ENCODE measurements around the gene HMGN1. TPM values are rescaled to one million over a fixed set of nuclear protein-coding genes. Genes with fewer than 3 reads are reported as not detected.

Gene HMGN1
- polyA plus RNA-seq, 1 of the 3 experiments (the other 2 are of a cell fraction), result 219 TPM

DNA sequence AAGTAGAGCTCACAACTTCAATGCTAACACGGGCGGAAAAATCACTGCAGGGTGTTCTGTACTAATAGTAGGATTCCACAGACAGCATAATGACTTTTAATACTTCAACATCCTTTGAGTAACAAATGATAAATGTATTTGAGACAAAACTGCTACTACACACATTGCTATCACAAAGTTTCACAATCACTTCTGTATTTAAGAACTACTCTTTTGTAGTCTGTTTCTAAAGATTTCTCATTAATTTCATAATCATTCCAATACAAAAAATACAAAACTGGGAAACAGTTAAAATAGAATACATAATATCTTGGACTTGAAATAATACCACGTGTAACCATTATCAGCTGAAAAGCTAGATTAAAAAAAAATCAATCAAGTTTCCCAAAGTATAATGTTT, 2.7 kb downstream of the HMGN1 start:
- H3K79me2 ChIP-seq (ENCODE audit: insufficient read depth), result peaks cover 49% of the 10 kb centered on the region
- DNase-seq, result no peak
- CTCF ChIA-PET, result interaction anchor here (4.5 kb wide), 1 partner anchor 33 kb away, joined by 24 read pairs; the partner anchor contains the start of gene BRWD1
- no peak for TF ChIP-seq FOXJ3 (CRISPR knock-in tag; IDR thresholded peaks at IDR 0.05)
- peaks cover 49% of the 10 kb centered on the region for H4K20me1 ChIP-seq (ENCODE audit: insufficient read depth)
- peaks cover 31% of the 10 kb centered on the region for H3F3A ChIP-seq (replicated peaks; ENCODE audit: insufficient read depth)
- H3K27ac ChIP-seq (ENCODE audit: low read depth in 2 of 2, low read length in 1 of 2), result no peak overlapping the region
- WGBS (ENCODE audit: low lambda C conversion rate), result 36% methylated on average over 3 of the region's 3 CpGs
- POLR2A ChIA-PET, result no interaction called here
- H3K4me1 ChIP-seq (ENCODE audit: control insufficient read depth in 1 of 2, insufficient read depth in 2 of 2, low read depth in 1 of 2, low read length in 1 of 2), result peaks cover 15 to 23% of the 10 kb centered on the region in 2 experiments; a peak in 3 of 4 replicates
- H3K36me3 ChIP-seq (replicated peaks in 1 of 2; ENCODE audit: control insufficient read depth in 1 of 2, insufficient read depth in 2 of 2, low read length in 1 of 2), result peaks cover 52 to 57% of the 10 kb centered on the region in 2 experiments
- peak overlapping the region; percentile 74 for H3K4me2 ChIP-seq
- H3K27me3 ChIP-seq (ENCODE audit: insufficient read depth), result no peaks in the 10 kb centered on the region
- peak overlapping the region; percentile 80; the same call in 1 of the 2 replicates for H3K9ac ChIP-seq
- H3K9me2 ChIP-seq, result no peaks in the 10 kb centered on the region
- no peaks in the 10 kb centered on the region for H3K9me3 ChIP-seq
- H2AFZ ChIP-seq (ENCODE audit: low read depth), result no peak overlapping the region
- H3K4me3 ChIP-seq (ENCODE audit: low read depth in 2 of 2, low read length in 1 of 2), result peak overlapping the region; percentile 86 to 88

GRCh38 chr21:39345440-39345839, 3.4 kb downstream of the HMGN1 start:
- no peaks in the 10 kb centered on the region for H3K9me2 ChIP-seq
- peaks cover 49% of the 10 kb centered on the region for H3K79me2 ChIP-seq (ENCODE audit: insufficient read depth)
- no peak overlapping the region for H2AFZ ChIP-seq (ENCODE audit: low read depth)
- no peaks in the 10 kb centered on the region for H3K27me3 ChIP-seq (ENCODE audit: insufficient read depth)
- TF ChIP-seq, protein P1, sequence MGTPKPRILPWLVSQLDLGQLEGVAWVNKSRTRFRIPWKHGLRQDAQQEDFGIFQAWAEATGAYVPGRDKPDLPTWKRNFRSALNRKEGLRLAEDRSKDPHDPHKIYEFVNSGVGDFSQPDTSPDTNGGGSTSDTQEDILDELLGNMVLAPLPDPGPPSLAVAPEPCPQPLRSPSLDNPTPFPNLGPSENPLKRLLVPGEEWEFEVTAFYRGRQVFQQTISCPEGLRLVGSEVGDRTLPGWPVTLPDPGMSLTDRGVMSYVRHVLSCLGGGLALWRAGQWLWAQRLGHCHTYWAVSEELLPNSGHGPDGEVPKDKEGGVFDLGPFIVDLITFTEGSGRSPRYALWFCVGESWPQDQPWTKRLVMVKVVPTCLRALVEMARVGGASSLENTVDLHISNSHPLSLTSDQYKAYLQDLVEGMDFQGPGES (IDR thresholded peaks at IDR 0.05; ENCODE audit: low read depth, low read length), result no peak
- no peak for TF ChIP-seq TEAD4 (IDR thresholded peaks at IDR 0.05; ENCODE audit: borderline replicate concordance, insufficient read depth)
- no peak for TF ChIP-seq EZH2phosphoT487 (IDR thresholded peaks at IDR 0.05; ENCODE audit: borderline replicate concordance, low read depth)
- no peak for TF ChIP-seq MEF2A (IDR thresholded peaks at IDR 0.05; ENCODE audit: borderline replicate concordance, low read depth)
- no peak for TF ChIP-seq GABPA (IDR thresholded peaks at IDR 0.05; ENCODE audit: low read depth)
- no peak for TF ChIP-seq SMC3 (IDR thresholded peaks at IDR 0.05; ENCODE audit: low read depth, low read length)
- TF ChIP-seq FOXM1 (IDR thresholded peaks at IDR 0.05; ENCODE audit: low read depth), result no peak
- TF ChIP-seq TCF12 (IDR thresholded peaks at IDR 0.05), result no peak
- TF ChIP-seq NRF1 (IDR thresholded peaks at IDR 0.05; ENCODE audit: low read depth, low read length), result no peak
- no peak for TF ChIP-seq SIN3A (IDR thresholded peaks at IDR 0.05; ENCODE audit: borderline replicate concordance, low read depth, low read length)
- no peak for TF ChIP-seq RCOR1 (IDR thresholded peaks at IDR 0.05; ENCODE audit: low read length)
- TF ChIP-seq RFX5 (IDR thresholded peaks at IDR 0.05; ENCODE audit: low read length), result no peak
- TF ChIP-seq REST (IDR thresholded peaks at IDR 0.05; ENCODE audit: low read depth, low read length), result no peak
- no peak for TF ChIP-seq JUND (IDR thresholded peaks at IDR 0.05)
- TF ChIP-seq, protein P2, sequence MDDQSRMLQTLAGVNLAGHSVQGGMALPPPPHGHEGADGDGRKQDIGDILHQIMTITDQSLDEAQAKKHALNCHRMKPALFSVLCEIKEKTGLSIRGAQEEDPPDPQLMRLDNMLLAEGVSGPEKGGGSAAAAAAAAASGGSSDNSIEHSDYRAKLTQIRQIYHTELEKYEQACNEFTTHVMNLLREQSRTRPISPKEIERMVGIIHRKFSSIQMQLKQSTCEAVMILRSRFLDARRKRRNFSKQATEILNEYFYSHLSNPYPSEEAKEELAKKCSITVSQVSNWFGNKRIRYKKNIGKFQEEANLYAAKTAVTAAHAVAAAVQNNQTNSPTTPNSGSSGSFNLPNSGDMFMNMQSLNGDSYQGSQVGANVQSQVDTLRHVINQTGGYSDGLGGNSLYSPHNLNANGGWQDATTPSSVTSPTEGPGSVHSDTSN (IDR thresholded peaks at IDR 0.05), result no peak
- H3F3A ChIP-seq (replicated peaks; ENCODE audit: insufficient read depth), result peaks cover 39% of the 10 kb centered on the region
- peaks cover 15 to 18% of the 10 kb centered on the region in 2 experiments; a peak in 3 of 4 replicates for H3K4me1 ChIP-seq (ENCODE audit: control insufficient read depth in 1 of 2, insufficient read depth in 2 of 2, low read depth in 1 of 2, low read length in 1 of 2)
- WGBS (ENCODE audit: low lambda C conversion rate), result 72% methylated on average over 6 of the region's 6 CpGs
- POLR2A ChIA-PET, result interaction anchor here (1.2 kb wide), 1 partner anchor 32 kb away, joined by 4 read pairs; the partner anchor contains the start of gene BRWD1
- H3K4me2 ChIP-seq, result peak overlapping the region; percentile 74
- H3K9me3 ChIP-seq, result no peaks in the 10 kb centered on the region
- H3K9ac ChIP-seq, result no peak overlapping the region
- peaks cover 57 to 62% of the 10 kb centered on the region in 2 experiments for H3K36me3 ChIP-seq (replicated peaks in 1 of 2; ENCODE audit: control insufficient read depth in 1 of 2, insufficient read depth in 2 of 2, low read length in 1 of 2)
- CTCF ChIA-PET, result interaction anchor here (1.2 to 4.5 kb wide), 2 partner anchors 14 to 32 kb away, joined by 3 to 24 read pairs; partner anchors contain the start of gene BRWD1
- DNase-seq, result no peak
- peak overlapping the region in 1 of 2 experiments; percentile 86 for H3K4me3 ChIP-seq (ENCODE audit: low read depth in 2 of 2, low read length in 1 of 2)
- peaks cover 49% of the 10 kb centered on the region for H4K20me1 ChIP-seq (ENCODE audit: insufficient read depth)
- H3K27ac ChIP-seq (ENCODE audit: low read depth in 2 of 2, low read length in 1 of 2), result no peak overlapping the region

Measured in SK-N-SH (cell line).